ENCODE measurements around the gene VRK1. TPM values are rescaled to one million over a fixed set of nuclear protein-coding genes. Genes with fewer than 3 reads are reported as not detected.

VRK1 gene
- total and polyA plus RNA-seq, 3 experiments from 2014 or later = 36.6 to 72.2 (median 67.0) TPM

- H3K4me3 Mint-ChIP-seq = no peak overlapping the region
- H3K36me3 Mint-ChIP-seq = peaks cover 0 to 1% (median 0%) of the 10 kb centered on the region in 3 donors
- H3K27me3 ChIP-seq (ENCODE audit: insufficient read depth, low read length, poor library complexity, severe bottlenecking) = peaks cover 4% of the 10 kb centered on the region
- POLR2A ChIA-PET = no interaction called here
- H3K36me3 ChIP-seq (ENCODE audit: insufficient read depth, low read length) = no peaks in the 10 kb centered on the region
- H3K9me3 Mint-ChIP-seq = no peaks in the 10 kb centered on the region
- CTCF ChIA-PET = no interaction called here
- H3K27ac Mint-ChIP-seq = no peak overlapping the region
- no peak overlapping the region for H3K4me3 ChIP-seq (ENCODE audit: low read length)
- no peaks in the 10 kb centered on the region for H3K4me1 ChIP-seq (ENCODE audit: insufficient read depth, low read length)
- no peaks in the 10 kb centered on the region for H3K9me3 ChIP-seq (ENCODE audit: low read length)
- no peak overlapping the region for H3K27ac ChIP-seq (ENCODE audit: low read depth, low read length)
- H3K27me3 Mint-ChIP-seq = peaks cover 7 to 42% of the 10 kb centered on the region in 2 donors
- DNase-seq = no peak
- no peaks in the 10 kb centered on the region for H3K4me1 Mint-ChIP-seq
These were observed 20.4 kb upstream of the VRK1 start for GRCh38 chr14:96776791-96777190.

GRCh38 chr14:96780500-96780899 is 16.7 kb upstream of the VRK1 start:
- Mint-ChIP-seq H3K27me3 (peaks cover 9 to 41% of the 10 kb centered on the region in 2 donors), H3K27ac (no peak overlapping the region), H3K4me1 (no peaks in the 10 kb centered on the region), H3K4me3 (no peak overlapping the region), H3K36me3 (peaks cover 0 to under 1% (median 0%) of the 10 kb centered on the region in 3 donors), H3K9me3 (no peaks in the 10 kb centered on the region)
- ChIA-PET POLR2A (no interaction called here), CTCF (no interaction called here)
- Histone ChIP-seq H3K27me3 (ENCODE audit: insufficient read depth, low read length, poor library complexity, severe bottlenecking) (peaks cover 4% of the 10 kb centered on the region), H3K36me3 (ENCODE audit: insufficient read depth, low read length) (no peaks in the 10 kb centered on the region), H3K4me1 (ENCODE audit: insufficient read depth, low read length) (no peaks in the 10 kb centered on the region), H3K4me3 (ENCODE audit: low read length) (no peak overlapping the region), H3K9me3 (ENCODE audit: low read length) (no peaks in the 10 kb centered on the region), H3K27ac (ENCODE audit: low read depth, low read length) (no peak overlapping the region)
- DNase-seq = no peak

- CTCF ChIA-PET = no interaction called here
- peaks cover 0 to 2% (median 0%) of the 10 kb centered on the region in 3 donors for H3K36me3 Mint-ChIP-seq
- no peaks in the 10 kb centered on the region for H3K36me3 ChIP-seq (ENCODE audit: insufficient read depth, low read length)
- H3K27me3 ChIP-seq (ENCODE audit: insufficient read depth, low read length, poor library complexity, severe bottlenecking) = peaks cover 9% of the 10 kb centered on the region
- POLR2A ChIA-PET = no interaction called here
- H3K27ac ChIP-seq (ENCODE audit: low read depth, low read length) = no peak overlapping the region
- no peaks in the 10 kb centered on the region for H3K9me3 ChIP-seq (ENCODE audit: low read length)
- no peaks in the 10 kb centered on the region for H3K9me3 Mint-ChIP-seq
- H3K27ac Mint-ChIP-seq = no peak overlapping the region
- H3K4me1 ChIP-seq (ENCODE audit: insufficient read depth, low read length) = no peaks in the 10 kb centered on the region
- no peak overlapping the region for H3K4me3 ChIP-seq (ENCODE audit: low read length)
- H3K4me3 Mint-ChIP-seq = no peak overlapping the region
- H3K4me1 Mint-ChIP-seq = no peaks in the 10 kb centered on the region
- H3K27me3 Mint-ChIP-seq = peaks cover 13 to 50% of the 10 kb centered on the region in 2 donors
- DNase-seq = no peak
These were observed 15.8 kb upstream of the VRK1 start for GRCh38 chr14:96781371-96781770.

- no peak for DNase-seq
- H3K27ac ChIP-seq (ENCODE audit: low read depth, low read length) = no peak overlapping the region
- no peaks in the 10 kb centered on the region for H3K4me1 ChIP-seq (ENCODE audit: insufficient read depth, low read length)
- ChIA-PET CTCF (no interaction called here), POLR2A (no interaction called here)
- Mint-ChIP-seq H3K9me3 (no peaks in the 10 kb centered on the region), H3K27ac (no peak overlapping the region), H3K27me3 (peaks cover 10 to 55% of the 10 kb centered on the region in 2 donors), H3K4me3 (no peak overlapping the region), H3K36me3 (peaks cover 0 to 2% (median 0%) of the 10 kb centered on the region in 3 donors), H3K4me1 (no peaks in the 10 kb centered on the region)
- no peaks in the 10 kb centered on the region for H3K36me3 ChIP-seq (ENCODE audit: insufficient read depth, low read length)
- no peak overlapping the region for H3K4me3 ChIP-seq (ENCODE audit: low read length)
- no peaks in the 10 kb centered on the region for H3K9me3 ChIP-seq (ENCODE audit: low read length)
- H3K27me3 ChIP-seq (ENCODE audit: insufficient read depth, low read length, poor library complexity, severe bottlenecking) = peaks cover 12% of the 10 kb centered on the region
These were observed 14.7 kb upstream of the VRK1 start for GRCh38 chr14:96782436-96782835.

- no peak overlapping the region for H3K27ac Mint-ChIP-seq
- no peaks in the 10 kb centered on the region for H3K9me3 Mint-ChIP-seq
- DNase-seq = no peak
- CTCF ChIA-PET = interaction anchor here (1.3 kb wide), 1 partner anchor 13 kb away, joined by 5 read pairs; the partner anchor contains the start of gene VRK1
- no peaks in the 10 kb centered on the region for H3K4me1 ChIP-seq (ENCODE audit: insufficient read depth, low read length)
- H3K4me1 Mint-ChIP-seq = no peaks in the 10 kb centered on the region
- H3K4me3 Mint-ChIP-seq = no peak overlapping the region
- no peak overlapping the region for H3K27ac ChIP-seq (ENCODE audit: low read depth, low read length)
- H3K27me3 ChIP-seq (ENCODE audit: insufficient read depth, low read length, poor library complexity, severe bottlenecking) = peaks cover 11% of the 10 kb centered on the region
- POLR2A ChIA-PET = no interaction called here
- H3K27me3 Mint-ChIP-seq = peaks cover 10 to 49% of the 10 kb centered on the region in 2 donors
- H3K9me3 ChIP-seq (ENCODE audit: low read length) = no peaks in the 10 kb centered on the region
- peaks cover 0 to 2% (median 0%) of the 10 kb centered on the region in 3 donors for H3K36me3 Mint-ChIP-seq
- H3K4me3 ChIP-seq (ENCODE audit: low read length) = no peak overlapping the region
- no peaks in the 10 kb centered on the region for H3K36me3 ChIP-seq (ENCODE audit: insufficient read depth, low read length)
These were observed 13.9 kb upstream of the VRK1 start for GRCh38 chr14:96783043-96783914.

GRCh38 chr14:96783915-96784224 is 13.3 kb upstream of the VRK1 start:
- H3K36me3 Mint-ChIP-seq = peaks cover 0 to 2% (median 0%) of the 10 kb centered on the region in 3 donors
- Histone ChIP-seq H3K27me3 (ENCODE audit: insufficient read depth, low read length, poor library complexity, severe bottlenecking) (peaks cover 8% of the 10 kb centered on the region), H3K4me3 (ENCODE audit: low read length) (no peak overlapping the region), H3K4me1 (ENCODE audit: insufficient read depth, low read length) (no peaks in the 10 kb centered on the region), H3K27ac (ENCODE audit: low read depth, low read length) (no peak overlapping the region), H3K36me3 (ENCODE audit: insufficient read depth, low read length) (no peaks in the 10 kb centered on the region), H3K9me3 (ENCODE audit: low read length) (no peaks in the 10 kb centered on the region)
- POLR2A ChIA-PET = no interaction called here
- no peak overlapping the region for H3K27ac Mint-ChIP-seq
- peaks cover 10 to 49% of the 10 kb centered on the region in 2 donors for H3K27me3 Mint-ChIP-seq
- DNase-seq = no peak
- H3K4me3 Mint-ChIP-seq = no peak overlapping the region
- CTCF ChIA-PET = interaction anchor here (1.3 kb wide), 1 partner anchor 13 kb away, joined by 5 read pairs; the partner anchor contains the start of gene VRK1
- H3K9me3 Mint-ChIP-seq = no peaks in the 10 kb centered on the region
- H3K4me1 Mint-ChIP-seq = no peaks in the 10 kb centered on the region

GRCh38 chr14:96790186-96790585 is 7.0 kb upstream of the VRK1 start:
- Mint-ChIP-seq H3K36me3 (peaks cover 0 to 2% (median 0%) of the 10 kb centered on the region in 3 donors), H3K9me3 (no peaks in the 10 kb centered on the region), H3K27me3 (peaks cover 8 to 25% of the 10 kb centered on the region in 2 donors), H3K4me1 (peaks cover 5 to 8% (median 6%) of the 10 kb centered on the region in 3 donors), H3K4me3 (no peak overlapping the region), H3K27ac (no peak overlapping the region)
- Histone ChIP-seq H3K36me3 (ENCODE audit: insufficient read depth, low read length) (no peaks in the 10 kb centered on the region), H3K27ac (ENCODE audit: low read depth, low read length) (no peak overlapping the region), H3K4me1 (ENCODE audit: insufficient read depth, low read length) (no peaks in the 10 kb centered on the region), H3K27me3 (ENCODE audit: insufficient read depth, low read length, poor library complexity, severe bottlenecking) (peaks cover 8% of the 10 kb centered on the region), H3K9me3 (ENCODE audit: low read length) (no peaks in the 10 kb centered on the region), H3K4me3 (ENCODE audit: low read length) (no peak overlapping the region)
- ChIA-PET POLR2A (no interaction called here), CTCF (no interaction called here)
- no peak for DNase-seq

- Histone ChIP-seq H3K4me3 (ENCODE audit: low read length) (no peak overlapping the region), H3K27ac (ENCODE audit: low read depth, low read length) (no peak overlapping the region), H3K4me1 (ENCODE audit: insufficient read depth, low read length) (no peaks in the 10 kb centered on the region), H3K36me3 (ENCODE audit: insufficient read depth, low read length) (no peaks in the 10 kb centered on the region), H3K27me3 (ENCODE audit: insufficient read depth, low read length, poor library complexity, severe bottlenecking) (peaks cover 8% of the 10 kb centered on the region), H3K9me3 (ENCODE audit: low read length) (no peaks in the 10 kb centered on the region)
- Mint-ChIP-seq H3K4me1 (peaks cover 5 to 8% (median 6%) of the 10 kb centered on the region in 3 donors), H3K36me3 (no peaks in the 10 kb centered on the region), H3K27me3 (peaks cover 6 to 23% of the 10 kb centered on the region in 2 donors), H3K4me3 (no peak overlapping the region), H3K27ac (no peak overlapping the region), H3K9me3 (no peaks in the 10 kb centered on the region)
- DNase-seq = no peak
- ChIA-PET POLR2A (no interaction called here), CTCF (no interaction called here)
These were observed 6.5 kb upstream of the VRK1 start for GRCh38 chr14:96790706-96791105.
